Measurements from ENCODE around the gene C16orf46.
"Not testable (repeated sequence)": the region's sequence is repeated elsewhere in the genome, so short reads cannot be mapped to it uniquely, and the experiment has no call there.

Gene C16orf46, protein sequence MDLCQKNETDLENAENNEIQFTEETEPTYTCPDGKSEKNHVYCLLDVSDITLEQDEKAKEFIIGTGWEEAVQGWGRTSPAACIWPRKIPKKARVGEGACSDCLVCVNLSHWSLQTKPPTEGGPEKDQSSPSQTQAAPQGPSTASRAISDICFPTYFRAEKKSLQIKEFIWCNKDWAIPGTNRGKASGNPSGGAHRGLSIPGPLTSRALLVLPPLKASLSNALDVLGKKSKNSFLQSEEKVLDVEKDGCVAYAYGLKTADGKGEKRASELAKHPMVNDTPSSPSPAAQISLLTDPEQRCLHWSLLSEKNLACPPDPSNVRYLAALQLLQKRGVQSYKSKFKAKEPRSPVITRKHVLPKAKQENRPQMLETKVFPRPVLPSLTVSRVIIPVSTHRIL

DNA sequence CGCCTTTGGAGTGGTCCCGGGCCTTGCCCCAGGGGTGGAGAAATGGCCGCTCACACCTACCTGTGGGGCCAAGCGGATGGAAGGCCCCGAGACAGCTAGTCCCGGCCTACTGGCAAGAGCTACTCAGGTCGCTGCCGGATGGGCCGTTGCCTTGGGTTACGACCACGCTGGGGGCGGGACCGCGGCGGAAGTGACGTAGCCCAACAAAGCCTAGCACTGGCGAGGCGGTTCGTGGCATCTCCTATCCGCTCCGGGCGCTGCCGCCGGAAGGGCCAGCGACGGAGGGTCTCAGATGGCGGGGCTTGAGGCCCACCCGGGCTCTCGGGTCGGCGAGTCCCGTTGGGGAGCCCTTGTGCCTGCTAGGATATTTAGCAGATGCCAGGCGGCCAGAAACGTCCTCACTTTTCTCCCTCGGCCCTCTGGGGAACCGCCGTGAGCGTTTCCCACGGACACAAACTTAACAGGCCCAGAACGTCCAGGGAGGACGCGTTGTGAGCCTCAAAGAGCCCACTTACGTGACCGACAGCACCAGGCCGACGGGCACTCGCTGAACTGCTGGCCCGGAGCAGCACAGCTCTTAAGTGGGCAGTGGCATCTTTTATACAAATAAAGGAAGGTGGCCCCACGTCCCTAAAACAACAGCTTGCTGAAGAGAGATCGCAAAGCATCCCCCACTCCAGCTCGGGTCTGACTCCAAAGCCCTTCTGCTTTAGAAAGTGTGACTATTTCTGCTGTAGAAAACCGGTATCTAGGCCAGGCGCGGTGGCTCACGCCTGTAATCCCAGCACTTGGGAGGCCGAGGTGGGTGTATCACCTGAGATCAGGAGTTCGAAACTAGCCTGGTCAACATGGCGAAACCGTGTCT, at the start of gene C16orf46:
Gene C16orf46, minus strand, starts transcription at position 163 of the 865 bp plus-strand sequence. CDS start 13,283 bp downstream, outside the sequence.
- Mint-ChIP-seq H3K27me3 (no peaks in the 10 kb centered on the region), H3K36me3 (ENCODE audit: low read depth) (peaks cover 3% of the 10 kb centered on the region), H3K4me3 (peak within 1 kb of the TSS; percentile 18)

DNA sequence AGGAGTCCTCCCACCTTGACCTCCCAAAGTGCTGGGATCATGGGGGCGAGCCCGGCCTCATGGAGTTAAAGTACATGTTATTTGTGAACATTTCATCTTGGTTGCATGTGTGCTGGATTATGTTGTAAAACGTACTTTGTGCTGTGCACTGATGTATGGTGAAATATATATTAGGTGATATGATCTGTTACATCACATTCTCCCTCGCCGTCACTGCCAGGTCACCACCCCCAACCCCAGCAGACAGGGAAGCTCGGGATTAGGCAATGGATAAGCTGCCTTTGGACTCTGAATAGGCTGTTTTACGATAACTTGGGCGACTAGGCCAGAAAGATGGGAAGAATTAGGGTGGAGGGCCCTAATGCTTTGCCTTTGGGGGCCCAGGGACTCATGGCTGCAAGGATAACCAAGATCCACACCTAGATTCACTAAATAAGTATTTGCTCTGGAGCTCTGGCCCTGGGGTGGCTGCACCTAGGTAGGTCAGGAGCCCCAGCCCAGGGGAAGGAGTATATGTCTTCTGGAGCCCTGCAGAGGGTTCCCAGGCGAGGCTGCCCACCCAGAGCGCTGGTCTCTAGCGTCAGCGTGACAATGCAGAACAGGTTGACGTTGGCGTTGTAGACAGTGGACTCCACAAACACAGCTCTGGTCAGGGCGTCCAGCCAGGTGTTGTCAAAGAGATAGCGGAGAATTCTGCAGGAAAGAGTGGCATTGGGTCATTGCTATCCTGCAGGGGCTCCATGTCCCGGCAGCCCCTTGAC, 46.2 kb upstream of the C16orf46 start:
- H3K4me3 Mint-ChIP-seq: no peak overlapping the region
- H3K27ac Mint-ChIP-seq: no peak overlapping the region
- H3K27me3 Mint-ChIP-seq: peaks cover 8% of the 10 kb centered on the region
- H3K36me3 Mint-ChIP-seq (ENCODE audit: low read depth): no peaks in the 10 kb centered on the region
- no peaks in the 10 kb centered on the region for H3K9me3 Mint-ChIP-seq
- H3K4me1 Mint-ChIP-seq (ENCODE audit: low read depth): no peaks in the 10 kb centered on the region
- DNase-seq: no peak

More for the DNA sequence above, at the start of gene C16orf46:
- H3K9me3 Mint-ChIP-seq: no peaks in the 10 kb centered on the region
- H3K27ac Mint-ChIP-seq: no peak within 1 kb of the TSS
- DNase-seq: peak; percentile 100
- H3K4me1 Mint-ChIP-seq (ENCODE audit: low read depth): peaks cover 5% of the 10 kb centered on the region

GRCh38 chr16:81121474-81121990, 44.5 kb upstream of the C16orf46 start:
- Mint-ChIP-seq H3K27ac (no peak overlapping the region), H3K4me1 (ENCODE audit: low read depth) (no peaks in the 10 kb centered on the region), H3K9me3 (no peaks in the 10 kb centered on the region), H3K4me3 (no peak overlapping the region), H3K27me3 (peaks cover 8% of the 10 kb centered on the region), H3K36me3 (ENCODE audit: low read depth) (no peaks in the 10 kb centered on the region)
- no peak for DNase-seq

DNA sequence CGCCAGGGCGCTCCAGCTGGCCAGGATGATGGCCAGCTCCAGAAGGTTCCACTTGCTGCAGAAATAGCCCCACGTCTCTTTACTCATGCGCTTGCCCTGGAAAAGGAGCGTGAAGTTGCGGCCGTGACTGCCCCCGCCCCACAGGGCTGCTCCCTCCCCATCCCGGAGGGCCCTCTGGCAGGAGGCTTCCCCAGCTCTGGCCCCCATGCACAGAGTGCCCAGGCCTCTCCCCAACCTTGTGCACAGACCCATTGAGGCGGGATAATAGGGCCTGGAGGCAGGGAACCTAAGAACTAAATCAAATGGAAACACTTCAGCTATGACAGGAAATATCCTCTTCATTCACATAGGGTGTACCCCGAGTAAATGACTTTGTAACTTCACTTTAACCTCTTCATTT, 40.4 kb upstream of the C16orf46 start:
- no peaks in the 10 kb centered on the region for H3K4me1 Mint-ChIP-seq (ENCODE audit: low read depth)
- no peak for DNase-seq
- H3K27me3 Mint-ChIP-seq: peaks cover 10% of the 10 kb centered on the region
- H3K27ac Mint-ChIP-seq: no peak overlapping the region
- H3K36me3 Mint-ChIP-seq (ENCODE audit: low read depth): no peaks in the 10 kb centered on the region
- no peak overlapping the region for H3K4me3 Mint-ChIP-seq
- H3K9me3 Mint-ChIP-seq: no peaks in the 10 kb centered on the region

DNA sequence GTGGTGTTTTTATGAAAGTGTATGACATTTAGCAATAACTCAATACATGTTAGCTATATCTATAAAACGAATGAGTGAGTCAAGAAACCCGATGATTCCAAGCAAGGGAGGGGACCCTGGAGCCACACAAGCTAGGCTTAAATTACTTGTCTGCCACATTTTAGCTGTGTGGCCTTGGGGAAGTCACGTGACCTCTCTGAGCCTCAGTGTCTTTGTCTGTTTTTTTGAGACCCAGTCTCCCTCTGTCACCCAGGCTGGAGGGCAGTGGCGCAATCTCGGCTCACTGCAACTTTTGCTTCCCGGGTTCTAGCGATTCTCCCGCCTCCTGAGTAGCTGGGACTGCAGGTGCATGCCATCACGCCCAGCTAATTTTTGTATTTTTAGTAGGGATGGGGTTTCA, 39.2 kb upstream of the C16orf46 start:
- H3K36me3 Mint-ChIP-seq (ENCODE audit: low read depth): no peaks in the 10 kb centered on the region
- peaks cover 19% of the 10 kb centered on the region for H3K27me3 Mint-ChIP-seq
- DNase-seq: no peak
- H3K4me3 Mint-ChIP-seq: no peak overlapping the region
- no peaks in the 10 kb centered on the region for H3K4me1 Mint-ChIP-seq (ENCODE audit: low read depth)
- no peaks in the 10 kb centered on the region for H3K9me3 Mint-ChIP-seq
- H3K27ac Mint-ChIP-seq: no peak overlapping the region

GRCh38 chr16:81112453-81112852, 35.4 kb upstream of the C16orf46 start:
- no peaks in the 10 kb centered on the region for H3K9me3 Mint-ChIP-seq
- H3K27ac Mint-ChIP-seq: no peak overlapping the region
- peaks cover 11% of the 10 kb centered on the region for H3K27me3 Mint-ChIP-seq
- no peak overlapping the region for H3K4me3 Mint-ChIP-seq
- no peaks in the 10 kb centered on the region for H3K36me3 Mint-ChIP-seq (ENCODE audit: low read depth)
- DNase-seq: no peak
- H3K4me1 Mint-ChIP-seq (ENCODE audit: low read depth): no peaks in the 10 kb centered on the region

- H3K27me3 Mint-ChIP-seq: peaks cover 11% of the 10 kb centered on the region
- H3K36me3 Mint-ChIP-seq (ENCODE audit: low read depth): not testable (repeated sequence)
Observed at GRCh38 chr16:81109274-81109673, 32.2 kb upstream of the C16orf46 start.

DNA sequence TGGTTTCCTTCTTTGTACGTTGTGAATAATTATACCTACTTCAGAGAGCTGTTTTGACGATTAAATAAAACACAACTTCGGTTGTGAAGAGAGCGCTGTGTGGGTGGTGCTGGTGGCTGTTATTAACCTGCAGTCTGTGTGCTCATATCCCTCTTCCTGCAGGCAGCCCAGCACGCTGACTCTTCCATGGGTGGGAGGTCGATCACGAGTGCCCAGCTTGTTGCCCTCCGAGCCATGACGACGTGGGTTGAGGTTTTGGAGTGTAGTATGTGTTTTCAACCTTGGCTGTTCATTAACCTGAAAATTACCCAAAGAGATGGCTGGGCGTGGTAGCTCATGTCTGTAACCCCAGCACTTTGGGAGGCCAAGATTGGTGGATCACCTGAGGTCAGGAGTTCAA, 30.5 kb upstream of the C16orf46 start:
- DNase-seq: no peak
- Mint-ChIP-seq H3K9me3 (no peaks in the 10 kb centered on the region), H3K27me3 (peaks cover 10% of the 10 kb centered on the region), H3K27ac (no peak overlapping the region), H3K36me3 (ENCODE audit: low read depth) (no peaks in the 10 kb centered on the region), H3K4me1 (ENCODE audit: low read depth) (no peaks in the 10 kb centered on the region), H3K4me3 (no peak overlapping the region)

More at GRCh38 chr16:81109274-81109673, 32.2 kb upstream of the C16orf46 start:
- not testable (repeated sequence) for H3K4me1 Mint-ChIP-seq (ENCODE audit: low read depth); H3K9me3 Mint-ChIP-seq; DNase-seq; H3K27ac Mint-ChIP-seq; H3K4me3 Mint-ChIP-seq

DNA sequence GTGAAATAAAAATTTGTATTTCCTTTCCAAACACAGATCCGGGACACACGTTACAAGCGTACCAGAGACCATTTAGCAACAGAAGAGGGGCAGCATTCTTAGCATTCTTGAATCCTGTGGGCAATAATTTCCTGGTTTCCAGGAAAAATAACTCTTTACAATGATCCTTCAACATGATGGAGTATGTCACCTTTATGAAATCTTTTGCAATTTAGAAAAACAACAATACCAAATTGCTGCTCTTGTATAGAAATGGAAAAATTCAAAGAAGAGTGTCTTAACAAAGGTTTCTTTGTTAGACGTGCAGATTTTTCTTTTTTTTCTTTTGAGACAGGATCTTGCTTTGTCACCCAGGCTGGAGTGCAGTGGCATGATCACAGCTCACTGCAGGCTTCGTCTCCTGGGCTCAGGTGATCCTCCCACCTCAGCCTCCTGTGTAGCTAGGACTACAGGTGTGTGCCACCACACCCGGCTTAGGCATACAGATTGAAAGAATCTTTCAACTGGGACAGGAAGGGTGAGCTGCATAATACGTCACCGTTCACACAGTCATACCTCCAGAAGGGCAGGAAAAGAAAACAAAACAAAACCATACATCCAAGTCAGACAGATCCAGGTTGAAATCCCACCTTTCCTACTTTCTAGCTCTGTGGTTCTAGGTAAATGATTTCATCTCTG, 29.9 kb upstream of the C16orf46 start:
- H3K9me3 Mint-ChIP-seq: no peaks in the 10 kb centered on the region
- no peaks in the 10 kb centered on the region for H3K36me3 Mint-ChIP-seq (ENCODE audit: low read depth)
- H3K27me3 Mint-ChIP-seq: peaks cover 4% of the 10 kb centered on the region
- H3K4me1 Mint-ChIP-seq (ENCODE audit: low read depth): no peaks in the 10 kb centered on the region
- DNase-seq: no peak
- H3K27ac Mint-ChIP-seq: no peak overlapping the region
- H3K4me3 Mint-ChIP-seq: no peak overlapping the region

DNA sequence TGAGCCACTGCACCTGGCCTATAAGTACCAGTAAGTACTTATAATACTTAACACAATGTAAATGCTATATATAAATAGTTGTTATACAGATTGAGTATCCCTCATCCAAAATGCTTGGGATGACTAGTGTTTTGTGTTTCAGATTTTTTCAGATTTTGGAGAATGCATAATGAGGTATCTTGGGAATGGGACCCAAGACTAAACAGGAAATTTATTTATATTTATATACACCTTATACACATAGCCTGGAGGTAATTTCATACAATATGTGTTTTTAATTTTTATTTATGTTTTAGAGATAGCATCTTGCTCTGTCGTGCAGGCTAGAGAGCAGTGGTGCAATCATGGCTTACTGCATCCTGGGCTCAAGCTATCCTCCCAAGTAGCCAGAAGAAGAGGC, 28.9 kb upstream of the C16orf46 start:
- no peaks in the 10 kb centered on the region for H3K27me3 Mint-ChIP-seq
- no peaks in the 10 kb centered on the region for H3K4me1 Mint-ChIP-seq (ENCODE audit: low read depth)
- no peak overlapping the region for H3K4me3 Mint-ChIP-seq
- no peaks in the 10 kb centered on the region for H3K9me3 Mint-ChIP-seq
- no peak overlapping the region for H3K27ac Mint-ChIP-seq
- DNase-seq: no peak
- no peaks in the 10 kb centered on the region for H3K36me3 Mint-ChIP-seq (ENCODE audit: low read depth)

DNA sequence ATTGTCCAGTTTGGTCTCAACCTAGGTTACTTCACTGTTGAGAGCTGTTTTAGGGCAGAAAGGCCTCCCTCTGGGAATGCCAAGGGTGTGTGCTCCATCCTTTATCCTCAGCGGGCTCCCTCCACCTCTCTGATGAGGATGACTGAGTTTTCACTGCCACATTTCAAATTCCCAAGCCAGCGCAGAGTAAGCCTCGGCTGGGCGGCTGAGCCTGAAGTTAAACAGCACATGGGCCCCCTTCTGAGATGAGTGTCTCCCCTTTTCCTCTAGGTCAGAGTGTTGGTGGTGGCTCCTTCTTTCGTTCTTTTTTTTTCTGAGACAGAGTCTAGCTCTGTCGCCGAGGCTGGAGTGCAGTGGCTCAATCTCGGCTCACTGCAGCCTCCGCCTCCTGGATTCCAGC, 24.7 kb upstream of the C16orf46 start:
- Mint-ChIP-seq H3K27ac (no peak overlapping the region), H3K27me3 (no peaks in the 10 kb centered on the region), H3K36me3 (ENCODE audit: low read depth) (no peaks in the 10 kb centered on the region), H3K4me3 (no peak overlapping the region), H3K4me1 (ENCODE audit: low read depth) (peaks cover 5% of the 10 kb centered on the region), H3K9me3 (no peaks in the 10 kb centered on the region)
- no peak for DNase-seq

DNA sequence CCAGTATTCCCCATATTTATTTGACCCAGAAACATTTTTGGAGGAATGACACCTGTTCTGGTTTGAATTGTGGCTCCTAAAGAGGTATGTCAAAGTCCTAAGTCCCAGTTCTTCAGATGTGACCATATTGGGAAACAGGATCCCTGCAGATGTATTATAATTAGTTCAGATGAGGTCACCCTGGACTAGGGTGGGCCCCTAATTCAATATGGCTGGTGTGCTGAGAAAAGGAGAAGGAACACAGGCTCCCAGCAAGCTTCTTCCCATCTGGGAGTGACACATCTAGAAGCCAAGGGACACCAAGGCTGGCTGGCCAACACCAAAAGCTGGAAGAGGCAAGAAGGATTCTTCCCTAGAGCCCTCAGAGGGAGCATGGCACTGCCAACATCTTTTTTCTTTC, 22.9 kb upstream of the C16orf46 start:
- Mint-ChIP-seq H3K4me1 (ENCODE audit: low read depth) (peaks cover 10% of the 10 kb centered on the region), H3K4me3 (no peak overlapping the region), H3K9me3 (peaks cover 2% of the 10 kb centered on the region), H3K27ac (no peak overlapping the region), H3K27me3 (no peaks in the 10 kb centered on the region), H3K36me3 (ENCODE audit: low read depth) (peaks cover 3% of the 10 kb centered on the region)
- no peak for DNase-seq

- Mint-ChIP-seq H3K4me3 (no peak overlapping the region), H3K36me3 (ENCODE audit: low read depth) (peaks cover 12% of the 10 kb centered on the region), H3K4me1 (ENCODE audit: low read depth) (peaks cover 16% of the 10 kb centered on the region), H3K9me3 (peaks cover 2% of the 10 kb centered on the region), H3K27ac (no peak overlapping the region), H3K27me3 (no peaks in the 10 kb centered on the region)
- DNase-seq: no peak
Observed at GRCh38 chr16:81097230-81097629, 20.2 kb upstream of the C16orf46 start.

- peaks cover 17% of the 10 kb centered on the region for H3K36me3 Mint-ChIP-seq (ENCODE audit: low read depth)
- peaks cover 21% of the 10 kb centered on the region for H3K4me1 Mint-ChIP-seq (ENCODE audit: low read depth)
- H3K27ac Mint-ChIP-seq: peak overlapping the region; percentile 56
- peaks cover 2% of the 10 kb centered on the region for H3K9me3 Mint-ChIP-seq
- peak overlapping the region; percentile 69 for H3K4me3 Mint-ChIP-seq
- DNase-seq: no peak
- H3K27me3 Mint-ChIP-seq: no peaks in the 10 kb centered on the region
Observed at GRCh38 chr16:81096715-81097208, 19.7 kb upstream of the C16orf46 start.
